Endothelial cell of umbilical vein (primary cell): Measurements from ENCODE around the gene HAP1. TPM values are rescaled to one million over a fixed set of nuclear protein-coding genes. Genes with fewer than 3 reads are reported as not detected.

Experiments used
- BruUV-seq: library from RNA; stranded (reverse); fragments of 400-500 nt; replicated peaks from 2 replicates; lab custom pipeline; 2021; lab: Mats Ljungman, UMichigan
- CTCF ChIA-PET: fragments of 300-600, 350-600 bp; sonication (Branson Sonifier 250); formaldehyde crosslinking; loops from one replicate; lab custom pipeline; 2021; ENCODE audit warnings: antibody characterized with exemption, inconsistent platforms; lab: Charles Lee
- POLR2A ChIA-PET: fragments of 300-600, 350-600 bp; sonication (Branson Sonifier 250); formaldehyde crosslinking; loops from one replicate; lab custom pipeline; 2021; ENCODE audit warnings: antibody characterized with exemption, inconsistent platforms; lab: Charles Lee
- DNase-seq: peaks from one replicate; pipeline ENCODE4 v3.0.0-alpha.2; 2011; ENCODE audit warnings: low read depth, low spot score
- FAIRE-seq: peaks from 2 replicates; lab custom pipeline; 2011; peaks lifted over from hg19 to GRCh38; lab: Jason Lieb, UNC
- H2AFZ ChIP-seq: 2 replicates; pipeline ENCODE4 v1.6.0; 2012; ENCODE audit warnings: low read depth, low read length, control low read depth, inconsistent platforms
- H3K27ac ChIP-seq: 2 replicates; pipeline ENCODE4 v1.5.1; 2011; ENCODE audit warnings: low read depth, mild to moderate bottlenecking, control low read depth, low read length, moderate library complexity; ENCODE audit not compliant: insufficient read depth
- H3K27me3 ChIP-seq, 2 experiments: 2 replicates each; pipeline versions ENCODE4 v1.6.0 to v1.6.1; 2011; ENCODE audit warnings: low read length in 2 of 2, mixed read lengths in 1 of 2; ENCODE audit not compliant: control insufficient read depth in 2 of 2, insufficient read depth in 2 of 2
- H3K36me3 ChIP-seq, 2 experiments: 2 replicates in 1 of 2; 3 replicates in 1 of 2; pipeline ENCODE4 v1.5.1; 2011; ENCODE audit warnings: low read length in 2 of 2, mild to moderate bottlenecking in 1 of 2, moderate library complexity in 1 of 2; ENCODE audit not compliant: control insufficient read depth in 2 of 2, insufficient read depth in 2 of 2; ENCODE audit errors: extremely low read depth in 1 of 2
- H3K4me1 ChIP-seq: 3 replicates; pipeline ENCODE4 v1.5.1; 2011; ENCODE audit warnings: mild to moderate bottlenecking, low read length; ENCODE audit not compliant: control insufficient read depth, insufficient read depth; ENCODE audit errors: extremely low read depth
- H3K4me2 ChIP-seq: 2 replicates; pipeline ENCODE4 v1.6.1; 2011; ENCODE audit warnings: low read length, control low read depth, mixed read lengths; ENCODE audit not compliant: insufficient read depth
- H3K4me3 ChIP-seq, 3 experiments: fragments of 200-600 bp in 1 of 3; sonication (generic), shearing (Covaris generic) in 1 of 3; replicated peaks in 1 of 3; 2 replicates each; pipeline ENCODE4 v1.5.1; 2011 to 2016; ENCODE audit warnings: control low read depth in 3 of 3, low read length in 3 of 3, mild to moderate bottlenecking in 2 of 3, inconsistent platforms in 1 of 3, low read depth in 1 of 3, moderate library complexity in 1 of 3; ENCODE audit not compliant: insufficient read depth in 1 of 3
- H3K79me2 ChIP-seq: 2 replicates; pipeline ENCODE4 v1.6.0; 2012; ENCODE audit warnings: low read length, inconsistent platforms; ENCODE audit not compliant: control insufficient read depth, insufficient read depth
- H3K9ac ChIP-seq: replicated peaks from 2 replicates; pipeline ENCODE3; 2011; ENCODE audit warnings: low read length, control low read depth; ENCODE audit not compliant: insufficient read depth; ENCODE audit errors: extremely low read depth
- H3K9me1 ChIP-seq: replicated peaks from 3 replicates; pipeline ENCODE4 v1.6.0; 2011; ENCODE audit warnings: mild to moderate bottlenecking, low read length; ENCODE audit not compliant: control insufficient read depth, insufficient read depth; ENCODE audit errors: extremely low read depth
- H3K9me3 ChIP-seq: replicated peaks from 2 replicates; pipeline ENCODE4 v1.5.1; 2012; ENCODE audit warnings: low read length, inconsistent platforms; ENCODE audit not compliant: control insufficient read depth, insufficient read depth
- H4K20me1 ChIP-seq: replicated peaks from 2 replicates; pipeline ENCODE3; 2011; ENCODE audit warnings: mild to moderate bottlenecking, low read length; ENCODE audit not compliant: control insufficient read depth, insufficient read depth; ENCODE audit errors: extremely low read depth
- EZH2 ChIP-seq: IDR thresholded peaks from 2 replicates; pipeline ENCODE4 v1.6.1; 2012; ENCODE audit warnings: borderline replicate concordance, low read depth, mild to moderate bottlenecking, moderate library complexity, low read length, inconsistent platforms; ENCODE audit not compliant: severe bottlenecking
- FOS ChIP-seq: IDR thresholded peaks from 2 replicates; pipeline ENCODE4 v1.6.1; 2011; ENCODE audit warnings: mild to moderate bottlenecking, low read length, moderate library complexity, borderline replicate concordance; ENCODE audit not compliant: insufficient read depth
- GATA2 ChIP-seq: IDR thresholded peaks from 2 replicates; pipeline ENCODE4 v1.7.0; 2011; ENCODE audit warnings: low read depth, mild to moderate bottlenecking, moderate library complexity, mixed read lengths, low read length; ENCODE audit not compliant: insufficient read length, insufficient read depth
- JUN ChIP-seq: IDR thresholded peaks from 2 replicates; pipeline ENCODE4 v1.6.1; 2011; ENCODE audit warnings: borderline replicate concordance, low read depth; ENCODE audit not compliant: insufficient read length, insufficient read depth
- MYC ChIP-seq: IDR thresholded peaks from one replicate; pipeline ENCODE4 v1.6.1; 2011; ENCODE audit warnings: mild to moderate bottlenecking, low read depth, low read length
- POLR2A ChIP-seq: IDR thresholded peaks from 2 replicates; pipeline ENCODE4 v1.6.1; 2012; ENCODE audit warnings: low read depth, mild to moderate bottlenecking, control low read depth, low read length
- POLR2AphosphoS5 ChIP-seq: IDR thresholded peaks from 2 replicates; pipeline ENCODE4 v1.6.1; 2012; ENCODE audit warnings: low read depth, mild to moderate bottlenecking, control low read depth, low read length, moderate library complexity; ENCODE audit not compliant: insufficient read depth
- dilution Hi-C: fragments of 300-500 bp; cut with MboI; formaldehyde crosslinking; loops from one replicate; pipeline ENCODE4 v1.15.0; 2019; ENCODE audit warnings: low sequenced_read_pairs; ENCODE audit not compliant: extremely low pct_ligation_motif_present
- intact Hi-C: fragments of 100-400 bp; cut with micrococcal nuclease; formaldehyde crosslinking; loops from one replicate; pipeline ENCODE4 v1.10.0; 2022
- polyA plus RNA-seq, 4 experiments: library from polyadenylated mRNA; depleted of rRNA in 3 of 4; stranded (reverse) in 3 of 4; unstranded in 1 of 4; fragments of >200 nt; gene quantifications; 2 replicates each; pipeline versions ENCODE4 v1.2.1 to v1.2.3, GENCODE V29; 2011 to 2012; ENCODE audit warnings: missing spikeins in 1 of 4
- total RNA-seq: library from RNA; stranded (reverse); gene quantifications from 2 replicates; pipeline ENCODE4 v1.2.3, GENCODE V29; 2021
- TF ChIP-seq, protein P1 (sequence below): IDR thresholded peaks from 2 replicates; pipeline ENCODE4 v1.6.1; 2011; ENCODE audit not compliant: insufficient read depth, insufficient read length
- TF ChIP-seq, protein P2 (sequence below), 2 donors: IDR thresholded peaks; 1 replicate in 1 of 2; 2 replicates in 1 of 2; pipeline ENCODE4 v1.5.1; 2011; ENCODE audit warnings: low read length in 2 of 2, mild to moderate bottlenecking in 2 of 2, moderate library complexity in 2 of 2, control low read depth in 1 of 2, inconsistent platforms in 1 of 2, low read depth in 1 of 2; ENCODE audit not compliant: insufficient read depth in 1 of 2; ENCODE audit errors: extremely low read depth in 1 of 2

HAP1 gene
- total and polyA plus RNA-seq, 2 donors (not counting 3 experiments of a cell fraction or from before 2014, with no cell fraction given), result 0.07 to 0.24 TPM

GRCh38 chr17:41741709-41742108, 7.3 kb upstream of the HAP1 start:
- Histone ChIP-seq H3K4me1 (no peaks in the 10 kb centered on the region), H2AFZ (no peak overlapping the region), H3K9me3 (no peaks in the 10 kb centered on the region), H3K79me2 (no peaks in the 10 kb centered on the region), H4K20me1 (no peaks in the 10 kb centered on the region), H3K27me3 (peaks cover 2 to 5% of the 10 kb centered on the region in 2 experiments), H3K27ac (no peak overlapping the region), H3K9ac (no peak overlapping the region), H3K4me2 (no peak overlapping the region), H3K36me3 (no peaks in the 10 kb centered on the region), H3K9me1 (no peaks in the 10 kb centered on the region), H3K4me3 (no peak overlapping the region)
- ChIA-PET POLR2A (no interaction called here), CTCF (interaction anchor here (1.8 to 2.8 kb wide), 4 partner anchors 35 to 70 kb away, joined by 5 to 13 read pairs (median 11); partner anchors contain the start of genes JUP and P3H4)
- no TSS peak for BruUV-seq
- FAIRE-seq (no peak), DNase-seq (no peak)
- TF ChIP-seq GATA2 (no peak), POLR2AphosphoS5 (no peak), JUN (no peak), MYC (no peak), EZH2 (no peak), POLR2A (no peak), FOS (no peak)
- TF ChIP-seq, protein P1, sequence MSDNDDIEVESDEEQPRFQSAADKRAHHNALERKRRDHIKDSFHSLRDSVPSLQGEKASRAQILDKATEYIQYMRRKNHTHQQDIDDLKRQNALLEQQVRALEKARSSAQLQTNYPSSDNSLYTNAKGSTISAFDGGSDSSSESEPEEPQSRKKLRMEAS, result no peak
- TF ChIP-seq, protein P2, sequence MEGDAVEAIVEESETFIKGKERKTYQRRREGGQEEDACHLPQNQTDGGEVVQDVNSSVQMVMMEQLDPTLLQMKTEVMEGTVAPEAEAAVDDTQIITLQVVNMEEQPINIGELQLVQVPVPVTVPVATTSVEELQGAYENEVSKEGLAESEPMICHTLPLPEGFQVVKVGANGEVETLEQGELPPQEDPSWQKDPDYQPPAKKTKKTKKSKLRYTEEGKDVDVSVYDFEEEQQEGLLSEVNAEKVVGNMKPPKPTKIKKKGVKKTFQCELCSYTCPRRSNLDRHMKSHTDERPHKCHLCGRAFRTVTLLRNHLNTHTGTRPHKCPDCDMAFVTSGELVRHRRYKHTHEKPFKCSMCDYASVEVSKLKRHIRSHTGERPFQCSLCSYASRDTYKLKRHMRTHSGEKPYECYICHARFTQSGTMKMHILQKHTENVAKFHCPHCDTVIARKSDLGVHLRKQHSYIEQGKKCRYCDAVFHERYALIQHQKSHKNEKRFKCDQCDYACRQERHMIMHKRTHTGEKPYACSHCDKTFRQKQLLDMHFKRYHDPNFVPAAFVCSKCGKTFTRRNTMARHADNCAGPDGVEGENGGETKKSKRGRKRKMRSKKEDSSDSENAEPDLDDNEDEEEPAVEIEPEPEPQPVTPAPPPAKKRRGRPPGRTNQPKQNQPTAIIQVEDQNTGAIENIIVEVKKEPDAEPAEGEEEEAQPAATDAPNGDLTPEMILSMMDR (IDR thresholded peaks at IDR 0.05; ENCODE audit: extremely low read depth in 1 of 2, insufficient read depth in 1 of 2, low read depth in 1 of 2, low read length in 2 of 2), result no peak
- dilution Hi-C loops, result loop anchor here (10.0 kb wide), 1 partner anchor 63 kb away; no protein-coding TSS in a partner anchor
- intact Hi-C loops, result no loop called here
